ENCODE results near the gene SRP9. TPM values are rescaled to one million over a fixed set of nuclear protein-coding genes. Genes with fewer than 3 reads are reported as not detected.

Gene SRP9
- total RNA-seq, 2 donors from 2014 or later, result 48.5 to 86.6 TPM

GRCh38 chr1:225824533-225824941 is 46.9 kb downstream of the SRP9 start:
- Histone ChIP-seq H3K9me3 (no peaks in the 10 kb centered on the region), H3K27me3 (no peaks in the 10 kb centered on the region), H3K4me1 (peaks cover 95% of the 10 kb centered on the region), H3K36me3 (replicated peaks in 1 of 2; ENCODE audit: insufficient read depth in 1 of 2, low read depth in 2 of 2) (no peaks in the 10 kb centered on the region), H3K4me3 (no peak overlapping the region), H3K27ac (peak overlapping the region; percentile 7 to 88 (median 84))
- DNase-seq (peak in 2 of 4 donors; percentile 46 to 47), ATAC-seq (no peak)
- intact Hi-C loops (cut with DNase I), result no loop called here
- no peak for TF ChIP-seq POLR2A (IDR thresholded peaks at IDR 0.05)
- TF ChIP-seq CTCF (IDR thresholded peaks at IDR 0.05), result no peak
- WGBS, 2 donors, result 46 to 53% methylated on average over 11 to 12 of the region's 12 CpGs

DNA sequence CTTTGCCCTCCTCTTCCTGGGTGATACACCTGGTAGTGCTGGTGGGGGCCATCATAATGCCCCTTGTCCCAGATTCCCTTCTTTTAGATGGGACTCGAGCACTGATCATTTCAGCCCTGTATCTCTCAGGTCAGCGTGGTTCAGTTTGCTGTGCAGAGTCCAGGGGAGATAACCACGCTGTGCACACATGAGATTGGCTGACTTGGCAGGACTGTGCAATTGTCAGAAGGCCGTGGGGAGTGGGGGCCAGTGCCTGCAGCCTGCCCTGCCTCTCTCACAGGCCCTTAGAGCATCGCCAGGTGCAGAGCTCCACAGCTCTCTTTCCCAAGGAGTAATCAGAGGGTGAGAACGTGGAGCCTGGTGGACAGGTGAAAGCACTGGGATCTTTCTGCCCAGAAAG is 47.5 kb downstream of the SRP9 start:
- peak in 1 of 7 experiments; percentile 3 for TF ChIP-seq CTCF (IDR thresholded peaks at IDR 0.05)
- peak in 2 of 3 donors; percentile 84 to 86 for TF ChIP-seq POLR2A (IDR thresholded peaks at IDR 0.05)
- ATAC-seq (peak; percentile 79), DNase-seq (peak; percentile 87 to 94 (median 90))
- Histone ChIP-seq H3K4me1 (peaks cover 90% of the 10 kb centered on the region), H3K27me3 (no peaks in the 10 kb centered on the region), H3K4me3 (no peak overlapping the region), H3K9me3 (no peaks in the 10 kb centered on the region), H3K36me3 (replicated peaks in 1 of 2; ENCODE audit: insufficient read depth in 1 of 2, low read depth in 2 of 2) (no peaks in the 10 kb centered on the region), H3K27ac (peak overlapping the region; percentile 48 to 88 (median 84))
- intact Hi-C loops (cut with DNase I), result no loop called here
- 30 to 31% methylated on average over 2 to 6 of the region's 6 CpGs for WGBS, 2 donors

DNA sequence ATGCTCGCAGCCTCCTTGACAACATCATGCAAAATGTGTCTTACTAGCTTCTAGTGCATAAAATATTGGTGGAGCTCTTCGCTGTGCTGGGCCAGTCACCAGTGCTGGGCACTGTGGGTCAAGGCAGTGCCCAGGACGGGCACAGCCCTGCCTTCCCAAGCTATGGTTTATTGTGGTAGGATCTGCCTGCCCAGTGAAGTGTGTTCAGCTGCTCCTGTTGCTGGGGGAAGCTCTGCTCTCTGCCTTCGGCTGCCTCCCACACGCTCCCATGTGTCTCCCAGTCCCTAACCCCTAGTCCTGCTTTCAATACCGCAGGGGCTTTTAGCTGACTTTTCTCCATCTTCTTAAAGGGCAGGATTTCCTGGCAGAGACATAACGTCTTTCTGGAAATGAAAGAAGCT is 48.0 kb downstream of the SRP9 start:
- intact Hi-C loops (cut with DNase I), result no loop called here
- no peaks in the 10 kb centered on the region for H3K9me3 ChIP-seq
- no peak overlapping the region for H3K4me3 ChIP-seq
- peaks cover 85% of the 10 kb centered on the region for H3K4me1 ChIP-seq
- DNase-seq (peak in 1 of 4 donors; percentile 45), ATAC-seq (peak; percentile 5)
- H3K27ac ChIP-seq, result peak overlapping the region; percentile 48 to 88 (median 84)
- 24 to 44% methylated on average over 4 to 7 of the region's 7 CpGs for WGBS, 2 donors
- TF ChIP-seq CTCF (IDR thresholded peaks at IDR 0.05) (no peak), POLR2A (IDR thresholded peaks at IDR 0.05) (no peak)
- no peaks in the 10 kb centered on the region for H3K36me3 ChIP-seq (replicated peaks in 1 of 2; ENCODE audit: insufficient read depth in 1 of 2, low read depth in 2 of 2)
- H3K27me3 ChIP-seq, result no peaks in the 10 kb centered on the region

DNA sequence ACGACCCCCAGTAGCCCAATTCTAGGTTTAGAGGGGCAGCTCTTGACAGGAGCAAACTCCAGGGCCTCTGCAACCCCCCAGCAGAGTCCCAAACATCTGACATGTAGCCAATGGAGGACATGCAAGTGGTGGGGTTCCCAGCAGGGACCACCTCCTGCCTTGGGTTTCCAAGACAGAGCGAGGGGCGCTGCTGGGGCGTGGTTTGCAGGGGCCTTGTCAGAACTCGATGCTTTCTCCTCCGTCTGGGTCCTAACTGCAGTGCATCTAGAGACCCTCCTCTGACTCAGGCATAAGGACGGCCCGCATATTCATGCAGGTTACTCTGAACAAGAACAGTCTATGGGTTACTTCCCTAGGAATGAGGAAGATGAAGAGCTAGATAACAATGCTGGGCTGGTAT is 49.5 kb downstream of the SRP9 start:
- 38 to 44% methylated on average over 4 to 8 of the region's 8 CpGs for WGBS, 2 donors
- peaks cover 70% of the 10 kb centered on the region for H3K4me1 ChIP-seq
- H3K36me3 ChIP-seq (replicated peaks in 1 of 2; ENCODE audit: insufficient read depth in 1 of 2, low read depth in 2 of 2), result peaks cover 4 to 7% of the 10 kb centered on the region in 2 donors
- intact Hi-C loops (cut with DNase I), result no loop called here
- no peak overlapping the region for H3K4me3 ChIP-seq
- no peak for DNase-seq
- peak overlapping the region; percentile 52 to 88 (median 84) for H3K27ac ChIP-seq
- H3K9me3 ChIP-seq, result no peaks in the 10 kb centered on the region
- no peak for ATAC-seq
- TF ChIP-seq CTCF (IDR thresholded peaks at IDR 0.05) (no peak), POLR2A (IDR thresholded peaks at IDR 0.05) (no peak)
- H3K27me3 ChIP-seq, result no peaks in the 10 kb centered on the region

GRCh38 chr1:225828706-225829345 is 51.2 kb downstream of the SRP9 start:
- DNase-seq, result no peak
- no peaks in the 10 kb centered on the region for H3K27me3 ChIP-seq
- intact Hi-C loops (cut with DNase I), result no loop called here
- peak overlapping the region in 3 of 4 donors; percentile 11 to 88 (median 17) for H3K27ac ChIP-seq
- ATAC-seq, result no peak
- H3K9me3 ChIP-seq, result no peaks in the 10 kb centered on the region
- TF ChIP-seq POLR2A (IDR thresholded peaks at IDR 0.05) (no peak), CTCF (IDR thresholded peaks at IDR 0.05) (no peak)
- 86 to 90% methylated on average over 12 to 14 of the region's 14 CpGs for WGBS, 2 donors
- H3K4me1 ChIP-seq, result peaks cover 52% of the 10 kb centered on the region
- H3K4me3 ChIP-seq, result no peak overlapping the region
- peaks cover 10 to 12% of the 10 kb centered on the region in 2 donors for H3K36me3 ChIP-seq (replicated peaks in 1 of 2; ENCODE audit: insufficient read depth in 1 of 2, low read depth in 2 of 2)
